HG03280 (cell line): ENCODE data around the gene HPGD.
"Not testable (repeated sequence)": the region's sequence is repeated elsewhere in the genome, so short reads cannot be mapped to it uniquely, and the experiment has no call there.

Experiments
- ATAC-seq: cut with Tn5 transposase; IDR thresholded peaks from one replicate; pipeline ENCODE4 v1.9.1; 2021; ENCODE audit warnings: mild to moderate bottlenecking, moderate library complexity; ENCODE audit not compliant: unreplicated experiment

HPGD gene

GRCh38 chr4:174528226-174528625 is 5.9 kb upstream of the HPGD start:
- no peak for ATAC-seq

- no peak for ATAC-seq
These were observed 4.4 kb upstream of the HPGD start for GRCh38 chr4:174526731-174527130.

GRCh38 chr4:174524242-174524641 is 2.0 kb upstream of the HPGD start:
- ATAC-seq: no peak

GRCh38 chr4:174523025-174523693 is 871 bp upstream of the HPGD start:
- no peak for ATAC-seq

- peak; percentile 33 for ATAC-seq
These were observed 497 bp downstream of the HPGD start for GRCh38 chr4:174521800-174522182.

- no peak for ATAC-seq
These were observed 1.6 kb downstream of the HPGD start for GRCh38 chr4:174520660-174521059.

- ATAC-seq: no peak
These were observed 4.5 kb downstream of the HPGD start for GRCh38 chr4:174517502-174518445.

- no peak for ATAC-seq
These were observed 5.5 kb downstream of the HPGD start for GRCh38 chr4:174516794-174517193.

- no peak for ATAC-seq
These were observed 5.9 kb downstream of the HPGD start for GRCh38 chr4:174516345-174516744.

- no peak for ATAC-seq
These were observed 9.5 kb downstream of the HPGD start for GRCh38 chr4:174512745-174513144.

GRCh38 chr4:174505892-174506291 is 16.4 kb downstream of the HPGD start:
- ATAC-seq: no peak

GRCh38 chr4:174505007-174505406 is 17.3 kb downstream of the HPGD start:
- no peak for ATAC-seq

- ATAC-seq: no peak
These were observed 19.1 kb downstream of the HPGD start for GRCh38 chr4:174503079-174503715.

GRCh38 chr4:174496631-174497432 is 25.5 kb downstream of the HPGD start:
- no peak for ATAC-seq

- no peak for ATAC-seq
These were observed 26.7 kb downstream of the HPGD start for GRCh38 chr4:174495626-174496025.

- no peak for ATAC-seq
These were observed 27.6 kb downstream of the HPGD start for GRCh38 chr4:174494726-174495125.

GRCh38 chr4:174494146-174494545 is 28.1 kb downstream of the HPGD start:
- ATAC-seq: no peak

- ATAC-seq: no peak
These were observed 31.8 kb downstream of the HPGD start for GRCh38 chr4:174490451-174490961.

GRCh38 chr4:174488368-174488767 is 33.9 kb downstream of the HPGD start:
- ATAC-seq: not testable (repeated sequence)

GRCh38 chr4:174485025-174485424 is 37.3 kb downstream of the HPGD start:
- no peak for ATAC-seq

- ATAC-seq: no peak
These were observed 38.5 kb downstream of the HPGD start for GRCh38 chr4:174483792-174484191.
